GM18868 (cell line): Measurements from ENCODE around the gene EVC.
"Not testable (repeated sequence)": the region's sequence is repeated elsewhere in the genome, so short reads cannot be mapped to it uniquely, and the experiment has no call there.

ENCODE experiments used
- ATAC-seq: cut with Tn5 transposase; IDR thresholded peaks from one replicate; pipeline ENCODE4 v1.9.1; 2021; ENCODE audit warnings: mild to moderate bottlenecking, moderate library complexity; ENCODE audit not compliant: unreplicated experiment

Gene EVC

GRCh38 chr4:5836943-5837342 lies 125.9 kb downstream of the EVC start:
- no peak for ATAC-seq

GRCh38 chr4:5837483-5837882 lies 126.5 kb downstream of the EVC start:
- not testable (repeated sequence) for ATAC-seq

- no peak for ATAC-seq
These were observed 128.3 kb downstream of the EVC start for GRCh38 chr4:5839332-5839731.

- ATAC-seq: no peak
These were observed 129.0 kb downstream of the EVC start for GRCh38 chr4:5839751-5840674.

- no peak for ATAC-seq
These were observed 131.5 kb downstream of the EVC start for GRCh38 chr4:5842456-5842855.

GRCh38 chr4:5843573-5844530 lies 132.9 kb downstream of the EVC start:
- no peak for ATAC-seq

GRCh38 chr4:5845035-5845905 lies 134.3 kb downstream of the EVC start:
- ATAC-seq: no peak

GRCh38 chr4:5851637-5852301 lies 140.8 kb downstream of the EVC start:
- no peak for ATAC-seq

- no peak for ATAC-seq
These were observed 141.7 kb downstream of the EVC start for GRCh38 chr4:5852523-5853202.

- ATAC-seq: no peak
These were observed 143.9 kb downstream of the EVC start for GRCh38 chr4:5854929-5855328.

GRCh38 chr4:5856362-5856761 lies 145.4 kb downstream of the EVC start:
- not testable (repeated sequence) for ATAC-seq

GRCh38 chr4:5857199-5857598 lies 146.2 kb downstream of the EVC start:
- no peak for ATAC-seq

GRCh38 chr4:5858020-5858769 lies 147.2 kb downstream of the EVC start:
- no peak for ATAC-seq

GRCh38 chr4:5863461-5864113 lies 152.6 kb downstream of the EVC start:
- no peak for ATAC-seq
